Stimulated activated CD8-positive, alpha-beta memory T cell treated with anti-CD3 and anti-CD28 coated beads, Interleukin-15, amount 100 ng/mL, for 24 hours (primary cell): ENCODE results near the gene SOAT2.
"Not testable (repeated sequence)": the region's sequence is repeated elsewhere in the genome, so short reads cannot be mapped to it uniquely, and the experiment has no call there.

Experiments
- DNase-seq: peaks from one replicate; pipeline ENCODE4 v3.0.0-alpha.2; 2020; ENCODE audit warnings: low read depth

The SOAT2 gene

DNA sequence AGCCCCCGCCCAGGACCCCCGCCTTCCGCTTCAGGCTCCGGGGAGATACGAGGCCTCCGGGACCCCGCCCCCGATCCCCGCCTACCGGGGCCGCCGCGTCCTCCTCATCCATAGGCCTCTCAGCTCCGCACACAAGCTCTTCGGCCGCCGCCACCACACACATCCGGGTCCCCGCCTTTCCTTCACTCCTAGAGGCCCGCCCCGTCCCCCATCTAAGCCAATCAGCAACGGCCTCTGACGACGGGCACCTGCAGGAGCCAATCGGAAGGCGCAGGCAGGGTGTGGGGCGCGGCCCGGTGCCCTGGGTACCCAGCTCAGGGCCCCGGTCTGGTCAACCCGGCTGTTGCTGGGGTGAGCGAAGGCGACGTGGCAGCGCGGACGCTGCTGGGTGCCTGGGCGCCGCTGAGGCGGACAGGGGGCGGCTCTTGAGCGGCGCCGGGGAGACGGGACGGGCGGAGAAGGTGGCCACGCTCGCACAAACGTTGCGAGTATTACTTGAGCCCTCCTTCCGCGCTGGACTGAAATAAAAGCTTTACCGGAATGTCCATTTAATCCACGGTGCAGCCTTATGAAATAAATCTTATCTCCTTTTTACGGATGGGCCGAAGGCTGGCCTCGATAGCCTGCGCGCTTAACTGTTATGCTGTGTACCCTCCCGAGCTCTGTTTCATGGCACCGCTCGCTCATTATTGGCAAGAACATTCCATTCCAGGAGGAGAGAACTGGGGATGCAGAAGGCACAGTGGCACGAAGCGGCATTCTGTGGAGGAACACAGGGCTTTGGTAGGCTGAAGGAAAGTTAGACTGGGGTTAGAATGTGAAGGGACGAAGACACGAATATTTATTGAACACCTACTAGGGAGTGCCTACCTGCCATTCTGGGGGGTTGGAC, 23.8 kb upstream of the SOAT2 start, which contains the start of gene SPRYD3:
TSS of gene SPRYD3 (minus strand) at position 165 of the 892 bp plus-strand sequence. CDS start at position 108, 57 bp downstream.
- peak; percentile 92 for DNase-seq

DNA sequence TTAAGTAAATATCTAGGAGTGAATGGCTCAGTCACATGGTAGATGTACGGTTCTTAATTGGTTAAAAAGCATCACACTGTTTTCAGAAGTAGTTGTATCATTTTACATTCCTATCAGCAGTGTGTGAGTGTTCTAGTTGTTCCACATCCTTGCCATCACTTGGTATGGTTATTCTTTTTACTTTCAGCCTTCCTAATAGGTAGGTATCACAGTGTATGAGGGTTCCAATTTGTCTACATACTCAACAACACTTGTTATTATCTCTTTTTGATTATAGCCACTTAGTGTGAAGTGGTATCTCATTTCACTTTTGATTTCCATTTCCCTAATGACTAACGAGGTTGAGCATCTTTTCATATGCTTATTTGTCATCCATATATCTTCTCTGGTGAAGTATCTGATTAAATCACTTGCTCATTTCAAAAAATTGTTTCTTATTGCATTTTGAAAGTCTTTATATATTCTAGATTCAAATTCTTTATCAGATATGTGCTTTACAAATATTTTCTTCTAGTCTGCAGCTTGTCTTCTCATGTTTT, 20.6 kb upstream of the SOAT2 start:
- DNase-seq, result no peak

GRCh38 chr12:53086361-53086760, 16.9 kb upstream of the SOAT2 start:
- no peak for DNase-seq

- DNase-seq, result no peak
These were observed 13.2 kb upstream of the SOAT2 start for GRCh38 chr12:53090105-53090504.

DNA sequence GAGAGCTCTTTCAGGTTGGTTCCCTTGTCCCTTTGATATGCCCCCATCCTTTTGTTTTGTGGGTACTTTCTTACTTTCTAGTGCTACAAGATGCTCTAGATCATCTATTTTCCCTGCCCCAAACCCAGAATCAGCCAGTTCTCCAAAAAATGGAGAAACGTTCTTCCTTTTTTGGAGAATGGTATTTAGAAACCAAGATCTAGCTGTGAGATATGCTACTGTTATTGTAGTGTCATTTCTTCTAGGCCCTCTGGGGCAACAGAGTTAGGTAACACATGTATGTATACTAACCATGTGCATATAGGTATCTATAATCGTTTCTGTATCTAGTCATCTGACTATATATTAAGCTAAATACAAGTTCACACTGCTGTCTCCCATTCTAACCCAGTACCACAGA, 12.7 kb upstream of the SOAT2 start:
- no peak for DNase-seq

DNA sequence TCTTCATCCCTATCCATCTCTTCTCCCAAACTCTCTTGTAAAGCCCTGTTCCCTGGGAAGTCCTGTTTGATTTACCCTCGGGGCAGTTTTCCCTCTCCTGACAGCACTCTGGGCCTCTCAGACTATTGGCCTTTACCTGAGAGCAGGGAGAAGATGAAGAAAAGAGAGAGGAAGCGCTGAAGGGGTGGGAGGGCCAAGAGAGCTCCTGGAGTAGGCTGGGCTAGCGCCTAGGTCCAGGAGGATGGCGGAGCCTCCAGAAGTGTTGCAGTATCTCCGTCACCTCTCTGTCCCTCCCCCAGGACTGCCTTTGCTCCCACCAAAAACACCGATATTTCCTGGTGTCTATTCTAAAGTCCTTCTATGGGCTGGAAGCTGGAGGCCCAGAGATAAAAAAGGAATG, 11.5 kb upstream of the SOAT2 start:
- no peak for DNase-seq

GRCh38 chr12:53093777-53094393, 9.4 kb upstream of the SOAT2 start:
- DNase-seq, result no peak

- no peak for DNase-seq
These were observed 8.9 kb upstream of the SOAT2 start for GRCh38 chr12:53094394-53094787.

GRCh38 chr12:53094796-53095595, 8.3 kb upstream of the SOAT2 start:
- not testable (repeated sequence) for DNase-seq

GRCh38 chr12:53095596-53095895, 7.7 kb upstream of the SOAT2 start:
- not testable (repeated sequence) for DNase-seq

DNA sequence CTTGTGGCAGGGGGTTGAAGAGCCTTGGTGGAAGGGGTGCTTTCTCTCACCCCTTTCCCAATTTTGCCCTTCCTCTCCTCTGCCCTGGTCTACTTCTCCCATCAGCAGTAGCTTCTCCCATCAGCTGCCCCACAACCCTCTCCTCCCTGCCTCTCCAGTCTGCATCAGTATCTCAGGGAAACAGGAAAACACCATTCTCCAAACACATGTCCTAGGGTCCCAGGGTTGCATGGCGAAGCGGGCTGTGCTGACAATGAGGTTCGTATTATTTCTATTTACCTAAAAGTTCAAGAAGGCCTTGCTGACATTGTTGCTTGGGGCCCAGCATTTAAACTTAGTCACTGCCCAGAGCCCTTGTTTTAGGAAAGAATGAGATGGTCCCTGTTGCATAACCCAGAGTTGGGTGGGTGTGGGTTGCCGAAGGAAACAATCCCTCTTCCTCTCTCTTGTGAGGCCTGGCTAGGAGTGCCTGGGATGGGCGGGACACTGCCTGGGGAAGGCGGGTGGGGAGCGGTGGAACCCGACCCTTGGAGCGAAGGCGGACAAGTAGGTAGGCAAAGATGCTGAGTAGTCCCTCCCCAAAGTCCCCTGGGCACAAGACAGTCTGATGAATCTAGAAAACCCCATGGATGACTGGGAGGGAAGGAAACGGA, 7.1 kb upstream of the SOAT2 start:
- DNase-seq, result no peak

GRCh38 chr12:53096759-53097158, 6.5 kb upstream of the SOAT2 start:
- no peak for DNase-seq

DNA sequence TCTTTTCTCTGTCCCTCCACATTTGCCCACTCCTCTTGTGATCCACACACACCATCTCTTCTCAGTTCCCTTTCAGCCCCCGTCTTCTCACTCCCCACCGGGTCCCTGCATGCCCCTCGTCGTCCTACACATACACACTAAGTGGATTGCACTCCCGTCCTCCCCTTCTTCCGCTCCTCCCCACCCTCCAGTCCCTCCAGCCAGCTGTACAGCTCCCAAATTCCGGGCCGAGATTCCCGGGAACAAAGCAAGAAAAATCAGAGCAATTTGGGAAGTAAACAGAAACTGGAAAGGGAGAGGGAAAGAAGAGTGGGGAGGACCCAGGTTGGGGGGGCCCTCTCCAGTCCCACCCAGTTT, 6.1 kb upstream of the SOAT2 start:
- no peak for DNase-seq

GRCh38 chr12:53097564-53098353, 5.5 kb upstream of the SOAT2 start, which contains the start of gene IGFBP6:
TSS of gene IGFBP6 (plus strand) at chr12:53097667. CDS start at chr12:53097718, 51 bp downstream.
- DNase-seq, result no peak

DNA sequence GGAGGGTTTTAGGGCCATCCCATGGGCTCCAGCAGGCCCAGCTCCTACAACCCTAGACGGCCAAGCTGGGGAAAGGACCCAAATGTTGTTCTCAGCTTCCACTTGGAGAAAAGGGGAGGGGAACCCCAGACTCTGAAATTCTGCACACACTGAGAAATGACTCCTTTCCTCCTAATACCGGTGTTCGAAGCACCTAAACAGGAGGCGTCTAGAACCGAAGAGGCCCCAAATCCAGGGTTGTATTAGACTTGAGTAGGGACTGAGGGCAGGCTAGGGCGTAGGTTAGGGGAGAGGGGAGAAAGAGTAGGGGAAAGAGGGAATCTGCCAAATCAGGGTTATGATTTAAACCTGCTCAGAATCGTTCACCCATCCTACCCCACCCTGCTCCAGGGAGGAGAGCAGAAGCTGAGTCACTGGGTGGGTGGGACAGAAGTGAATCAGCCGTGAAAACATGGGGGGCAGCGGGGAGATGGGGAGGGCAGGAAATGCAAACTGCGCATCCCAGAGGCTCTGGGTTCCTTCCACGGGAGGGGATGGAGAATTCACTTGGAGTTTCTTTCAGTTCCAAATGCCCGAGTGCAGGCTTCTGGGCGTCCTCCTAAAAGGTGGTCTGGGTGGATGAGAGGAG, 4.8 kb upstream of the SOAT2 start:
- no peak for DNase-seq

- peak; percentile 83 for DNase-seq
These were observed 4.0 kb upstream of the SOAT2 start for GRCh38 chr12:53099071-53099882.

- DNase-seq, result no peak
These were observed 2.7 kb upstream of the SOAT2 start for GRCh38 chr12:53100466-53101151.

- DNase-seq, result no peak
These were observed 2.0 kb upstream of the SOAT2 start for GRCh38 chr12:53101266-53101665.
